Measurements from ENCODE around the gene BEX1.
"Not testable (repeated sequence)": the region's sequence is repeated elsewhere in the genome, so short reads cannot be mapped to it uniquely, and the experiment has no call there.

GRCh38 chrX:103103866-103104265 lies 39.9 kb upstream of the BEX1 start:
- not testable (repeated sequence) for TF ChIP-seq POLR2A, POLR2AphosphoS5, SPI1, TAF1, POU2F2 (IDR thresholded peaks at IDR 0.05; ENCODE audit: low read depth, low read length)

Measured in GM12891 (cell line).